ENCODE data around the gene CEL.

DNA sequence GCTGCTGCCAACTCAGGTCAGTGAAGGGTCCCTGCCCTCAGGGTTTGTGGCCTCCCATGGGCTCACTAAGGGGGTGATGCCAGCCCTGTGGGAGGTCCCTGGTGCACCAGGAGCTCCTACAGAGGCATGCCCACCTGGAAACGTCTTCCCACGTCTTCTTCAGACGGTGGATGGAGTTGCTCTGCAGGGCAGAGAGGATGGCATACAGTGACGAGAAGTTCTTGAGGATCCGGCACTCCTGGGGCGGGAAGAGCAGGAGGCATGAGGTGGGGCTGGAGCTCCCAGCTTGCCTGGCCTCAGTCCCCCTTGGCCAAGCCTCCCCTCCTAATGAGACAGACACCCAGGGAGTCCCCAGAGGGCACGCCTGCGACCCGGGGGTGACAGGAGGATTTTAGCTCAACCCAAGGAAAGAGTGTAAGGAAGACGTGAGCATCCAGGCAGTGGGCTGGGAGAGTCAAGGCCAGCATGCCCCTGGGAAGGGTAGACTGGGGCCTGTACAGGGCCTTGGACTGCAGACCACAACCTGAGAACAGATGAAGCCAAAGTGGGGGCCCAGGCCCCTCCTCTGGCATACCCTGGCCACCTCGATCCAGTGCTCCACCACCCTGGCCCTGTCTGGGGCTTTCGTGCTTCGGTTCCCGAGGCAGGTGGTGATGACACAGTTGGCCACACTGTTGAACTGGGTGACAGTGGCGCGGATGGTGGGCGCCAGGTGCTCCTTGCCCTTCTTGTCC, 44.9 kb downstream of the CEL start:
- TF ChIP-seq, protein P1, sequence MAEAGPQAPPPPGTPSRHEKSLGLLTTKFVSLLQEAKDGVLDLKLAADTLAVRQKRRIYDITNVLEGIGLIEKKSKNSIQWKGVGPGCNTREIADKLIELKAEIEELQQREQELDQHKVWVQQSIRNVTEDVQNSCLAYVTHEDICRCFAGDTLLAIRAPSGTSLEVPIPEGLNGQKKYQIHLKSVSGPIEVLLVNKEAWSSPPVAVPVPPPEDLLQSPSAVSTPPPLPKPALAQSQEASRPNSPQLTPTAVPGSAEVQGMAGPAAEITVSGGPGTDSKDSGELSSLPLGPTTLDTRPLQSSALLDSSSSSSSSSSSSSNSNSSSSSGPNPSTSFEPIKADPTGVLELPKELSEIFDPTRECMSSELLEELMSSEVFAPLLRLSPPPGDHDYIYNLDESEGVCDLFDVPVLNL (IDR thresholded peaks at IDR 0.05; ENCODE audit: low read depth, low read length), result no peak
- TF ChIP-seq TCF3 (IDR thresholded peaks at IDR 0.05; ENCODE audit: borderline replicate concordance, insufficient read depth, low read depth, low read length), result no peak
